NOMO-1 treated with dmso at 0.1 percent for 144 hours (cell line): ENCODE measurements around the gene CNTN4.

ENCODE experiments used
- DNase-seq: peaks from one replicate; lab custom pipeline; 2025; ENCODE audit not compliant: unreplicated experiment; lab: John Stamatoyannopoulos, UW

Gene CNTN4

DNA sequence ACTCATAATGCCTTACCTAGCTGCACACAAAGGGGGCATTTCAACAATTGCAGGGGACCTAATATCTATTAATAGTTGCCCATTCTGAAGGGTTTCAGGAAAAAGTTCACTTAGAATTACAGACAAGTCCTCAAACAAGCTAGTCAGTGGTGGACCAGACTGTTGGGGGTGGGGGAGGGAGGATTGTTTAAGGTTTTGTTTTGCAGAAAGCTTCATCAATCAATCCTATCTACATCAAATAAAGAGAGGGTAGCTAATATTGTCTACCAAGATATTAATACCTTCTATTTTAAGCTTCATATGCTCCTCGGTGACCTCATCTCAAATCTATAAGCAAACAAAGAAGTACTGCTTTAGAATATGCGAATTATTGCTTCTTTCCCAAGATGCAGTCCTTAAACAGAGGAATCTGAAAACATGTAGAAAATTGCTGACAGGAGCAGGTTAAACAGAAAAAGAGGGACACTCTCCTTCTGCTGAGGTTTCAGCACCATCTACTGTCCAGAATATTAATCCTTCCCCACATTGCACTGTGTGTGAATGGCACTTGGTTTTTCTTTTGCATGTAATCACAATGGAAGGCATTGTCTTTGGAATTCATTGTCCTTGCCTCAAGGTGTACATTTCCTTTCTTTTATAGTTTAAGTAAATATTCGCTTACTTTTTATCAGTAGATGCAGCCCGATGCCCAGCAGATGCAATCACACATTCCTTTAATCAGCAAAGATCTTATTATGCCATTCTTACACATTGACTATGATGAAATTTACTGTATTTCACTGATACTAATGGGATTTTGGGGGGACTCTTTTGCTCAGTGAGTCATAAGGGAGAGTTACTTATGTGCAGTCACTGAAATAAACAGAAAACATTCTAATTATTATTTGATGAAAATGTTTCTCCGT, 916.8 kb downstream of the CNTN4 start:
- DNase-seq, result no peak

DNA sequence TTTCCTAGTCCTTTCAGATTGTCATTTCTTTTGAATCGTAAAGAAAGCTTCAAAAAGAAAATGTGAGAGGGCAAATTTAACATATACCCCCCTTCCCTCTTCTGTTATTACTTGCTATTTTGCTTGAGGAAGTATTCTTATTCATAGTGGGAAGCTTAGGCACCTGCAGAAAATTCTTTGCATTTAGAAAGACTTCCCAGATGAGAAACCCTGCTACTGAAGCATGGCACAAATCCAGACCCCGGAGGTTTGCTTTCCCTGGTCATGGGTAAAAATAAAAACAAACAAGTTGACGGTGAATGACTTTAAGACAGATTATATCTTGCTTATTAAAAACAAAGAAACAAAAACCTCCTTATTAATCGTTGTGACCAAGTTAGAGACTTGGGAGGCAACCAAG, 917.6 kb downstream of the CNTN4 start:
- DNase-seq, result no peak

DNA sequence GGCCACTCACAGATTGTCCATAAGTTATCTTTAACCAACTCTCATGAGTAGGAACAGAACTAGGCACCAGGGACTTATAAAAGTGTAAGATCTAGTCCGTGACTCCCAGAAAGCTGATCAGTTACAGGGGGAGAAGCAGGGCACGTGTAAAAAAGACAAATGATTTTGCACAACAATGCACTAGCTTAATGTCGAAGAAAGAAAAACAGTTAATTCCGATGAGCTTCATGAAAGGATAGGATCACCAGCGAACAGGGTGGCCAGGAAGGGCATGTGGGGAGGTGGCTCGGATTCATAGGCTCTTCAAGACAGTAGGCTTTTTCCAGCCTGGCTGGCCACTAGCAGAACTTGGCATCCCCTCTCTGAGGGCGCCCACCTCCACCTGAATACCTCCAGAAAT, 921.5 kb downstream of the CNTN4 start:
- no peak for DNase-seq

DNA sequence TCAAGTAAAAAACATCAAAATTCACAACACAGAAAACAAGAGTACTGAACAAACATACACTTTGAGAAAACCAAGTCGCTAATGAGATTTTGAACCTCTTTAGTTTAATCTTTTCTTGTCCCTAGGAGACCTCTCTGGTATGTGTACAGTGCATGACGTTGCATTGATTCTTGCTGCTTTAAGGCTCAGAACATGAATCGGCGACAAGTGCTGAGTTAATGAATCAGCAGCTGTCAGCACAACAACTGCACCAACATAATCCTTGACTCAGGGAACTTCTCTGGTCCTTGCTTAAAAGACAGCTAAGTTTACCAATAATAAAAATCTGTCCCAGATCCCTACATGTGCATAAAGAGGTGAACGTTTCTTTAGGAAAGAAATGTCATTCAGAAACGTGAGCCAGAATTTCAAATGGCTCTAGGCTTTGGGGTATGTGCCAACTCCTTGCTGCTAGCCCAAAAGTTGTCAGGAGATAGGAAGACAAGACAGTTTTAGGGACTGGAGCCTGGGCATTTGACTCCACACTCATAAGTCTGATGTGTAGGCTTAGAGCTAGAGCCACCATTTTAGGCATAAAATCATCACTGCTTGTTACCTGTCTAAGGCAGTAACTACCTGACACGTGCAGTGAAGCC, 924.6 kb downstream of the CNTN4 start:
- no peak for DNase-seq

DNA sequence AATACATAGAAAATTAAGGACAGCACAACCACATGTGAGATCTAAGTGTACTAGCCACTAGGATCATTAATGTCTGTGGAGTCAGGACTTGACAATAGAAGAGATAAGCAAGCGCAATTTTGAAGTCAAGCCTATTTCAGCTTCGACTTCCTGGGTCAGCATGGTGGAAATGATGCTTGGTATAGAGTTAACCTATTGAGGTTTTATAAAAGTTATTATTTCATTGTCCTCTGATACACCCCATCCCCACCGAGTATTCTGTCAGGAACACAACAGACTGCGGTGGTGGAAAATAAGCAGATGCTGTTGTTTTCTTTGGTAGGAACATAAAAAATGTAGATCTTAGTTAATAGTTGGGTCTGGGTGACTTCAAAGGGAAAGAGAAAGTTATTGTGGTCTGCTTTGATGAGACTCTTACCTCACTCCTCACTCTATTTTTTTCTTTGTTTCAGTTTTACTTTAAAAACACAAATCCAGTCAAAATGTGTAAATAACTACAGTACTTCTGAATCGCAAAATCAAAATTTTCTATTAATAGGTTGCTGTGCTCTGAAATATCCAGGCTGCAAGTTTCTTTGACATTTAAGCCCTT, 929.4 kb downstream of the CNTN4 start:
- no peak for DNase-seq

DNA sequence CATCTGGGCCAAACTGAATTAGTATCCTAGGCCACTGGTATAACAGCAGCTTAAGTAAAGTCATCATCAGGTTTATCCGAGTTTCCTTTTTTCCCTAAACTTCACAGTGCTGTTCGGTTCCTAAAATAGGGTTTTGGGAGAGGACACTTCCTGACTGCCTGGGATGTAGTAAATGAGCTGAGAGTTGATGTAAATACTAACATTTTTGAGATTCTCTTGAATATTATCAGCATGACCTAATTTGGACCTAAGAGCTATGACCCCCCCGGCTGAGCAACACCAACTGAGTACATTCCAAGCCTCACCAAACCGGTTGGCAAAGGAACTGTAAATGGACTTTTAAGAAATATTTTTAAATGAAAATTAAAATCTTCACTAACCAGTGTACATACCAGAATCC, 932.7 kb downstream of the CNTN4 start:
- DNase-seq, result no peak

DNA sequence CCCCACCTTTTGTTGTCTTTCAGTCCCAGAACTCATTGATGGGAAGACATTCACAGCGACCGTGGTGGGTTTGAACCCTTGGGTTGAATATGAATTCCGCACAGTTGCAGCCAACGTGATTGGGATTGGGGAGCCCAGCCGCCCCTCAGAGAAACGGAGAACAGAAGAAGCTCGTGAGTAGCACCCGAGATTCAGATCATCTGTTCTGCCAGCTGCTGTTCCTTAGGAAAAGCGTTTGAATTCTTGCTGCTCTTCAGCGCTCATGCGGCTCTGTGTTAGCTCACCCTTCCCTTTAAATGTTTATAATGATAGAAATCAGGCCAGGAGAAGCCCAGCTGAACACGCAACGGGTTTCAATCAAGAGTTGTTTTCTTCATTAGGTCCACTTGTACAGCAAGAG, 938.5 kb downstream of the CNTN4 start:
- no peak for DNase-seq

DNA sequence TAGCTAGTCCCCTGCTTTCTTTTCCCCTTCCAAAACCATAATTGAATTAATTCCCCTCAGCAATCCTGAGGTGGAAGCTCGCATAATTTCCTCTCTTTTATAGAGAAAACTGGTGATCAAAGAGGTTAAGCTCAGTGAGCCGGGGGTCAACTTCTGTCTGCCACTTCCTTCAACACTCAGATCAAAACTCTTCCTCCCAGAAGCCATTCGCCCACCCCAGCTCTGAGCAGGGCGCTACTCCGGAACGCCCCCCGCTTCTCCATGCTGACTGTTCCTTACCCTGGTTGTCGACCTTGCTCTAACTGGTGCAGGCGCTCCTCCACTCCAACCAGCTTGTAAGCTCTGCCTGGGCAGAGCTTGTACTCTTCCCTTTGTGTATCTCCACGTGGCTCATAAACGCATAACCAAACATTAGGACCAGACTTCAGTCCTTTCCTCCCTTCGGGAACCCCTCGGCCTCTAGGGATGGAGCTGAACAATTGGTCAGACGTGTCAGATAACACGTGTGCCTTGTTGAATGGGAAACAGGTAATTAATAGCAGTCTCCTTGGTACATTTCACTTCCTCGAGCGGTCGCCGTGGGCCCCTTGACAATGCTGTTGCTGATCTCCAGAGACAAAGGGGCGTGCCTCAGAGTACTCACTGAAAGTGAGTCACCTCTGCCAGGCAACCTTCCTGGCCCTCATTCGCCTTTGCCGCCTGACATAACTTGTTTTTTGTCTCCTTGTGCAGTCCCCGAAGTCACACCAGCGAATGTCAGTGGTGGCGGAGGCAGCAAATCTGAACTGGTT, 939.7 kb downstream of the CNTN4 start:
- DNase-seq, result no peak

DNA sequence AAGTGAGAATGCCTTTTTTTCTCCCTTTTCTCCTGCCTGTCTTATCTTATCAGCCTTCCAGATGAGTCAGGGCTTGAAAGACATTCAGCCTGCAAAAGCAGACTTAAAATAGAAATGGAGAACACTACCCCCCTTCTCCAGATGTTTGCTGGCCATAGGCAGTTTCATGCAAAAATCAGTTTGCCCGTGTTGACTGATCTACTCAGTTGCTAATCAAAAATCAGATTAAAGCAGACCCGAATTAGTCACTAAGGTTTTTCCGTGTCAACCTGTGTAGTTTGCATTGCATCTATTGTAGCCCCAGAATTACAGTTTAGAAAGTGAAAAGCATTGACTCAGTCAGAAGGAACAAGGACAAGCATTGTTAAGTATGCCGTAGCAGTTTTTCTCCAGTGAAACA, 955.3 kb downstream of the CNTN4 start:
- no peak for DNase-seq

DNA sequence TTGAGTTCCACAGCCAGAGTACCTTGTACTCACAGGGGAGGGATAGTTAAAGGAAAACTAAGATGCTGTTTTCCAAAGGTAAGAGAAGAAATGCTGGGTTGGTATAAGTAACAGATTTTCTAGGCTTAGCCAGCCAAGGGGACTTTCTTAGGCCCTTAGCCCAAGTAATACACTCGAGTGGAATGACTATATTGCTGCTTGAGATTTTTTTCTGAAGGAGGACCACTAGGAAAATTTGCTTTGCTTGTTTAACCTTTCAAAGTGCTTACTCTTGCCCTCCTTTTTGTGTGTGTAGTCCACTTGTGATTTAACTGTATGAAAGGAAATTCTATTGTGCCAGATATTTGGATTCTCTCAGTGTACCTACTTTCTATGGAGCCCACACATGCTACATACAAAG, 961.0 kb downstream of the CNTN4 start:
- DNase-seq, result no peak

DNA sequence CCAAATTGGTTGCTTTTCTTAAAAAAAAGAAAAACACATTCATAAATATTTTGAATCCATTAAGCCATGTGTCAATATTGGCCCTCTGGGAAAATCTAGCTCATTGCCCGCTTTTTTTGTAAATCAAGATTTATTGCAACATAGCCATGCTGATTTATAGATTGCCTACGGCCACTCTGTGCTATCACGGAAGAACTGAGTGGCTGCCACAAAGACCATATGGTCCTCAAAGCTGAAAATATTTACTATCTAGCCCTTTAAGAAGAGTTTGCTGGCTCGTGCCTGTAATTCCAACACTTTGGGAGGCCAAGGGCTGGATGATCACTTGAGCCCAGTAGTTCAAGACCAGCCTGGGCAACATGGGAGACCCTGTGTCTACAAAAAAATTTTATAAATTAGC, 965.6 kb downstream of the CNTN4 start:
- DNase-seq, result no peak

DNA sequence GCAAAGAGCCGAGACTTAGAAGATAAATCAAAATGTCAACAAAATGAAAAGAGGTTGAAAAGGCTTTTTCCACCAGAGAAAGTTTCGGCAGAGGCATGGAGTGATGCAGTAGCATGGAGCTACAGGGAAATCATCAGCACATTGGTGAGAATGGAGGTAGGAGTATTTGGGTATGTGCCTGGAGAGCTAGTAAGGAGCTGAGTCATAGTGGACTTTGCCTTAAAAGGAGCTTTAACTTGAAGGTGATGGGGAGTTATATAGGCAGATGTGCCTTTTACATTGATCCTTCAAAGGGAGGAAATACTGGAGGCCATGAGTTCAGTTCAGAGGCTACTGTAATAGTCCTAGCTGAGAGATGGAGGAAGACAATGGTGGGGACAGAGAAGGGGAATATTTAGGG, 967.2 kb downstream of the CNTN4 start:
- DNase-seq, result no peak

DNA sequence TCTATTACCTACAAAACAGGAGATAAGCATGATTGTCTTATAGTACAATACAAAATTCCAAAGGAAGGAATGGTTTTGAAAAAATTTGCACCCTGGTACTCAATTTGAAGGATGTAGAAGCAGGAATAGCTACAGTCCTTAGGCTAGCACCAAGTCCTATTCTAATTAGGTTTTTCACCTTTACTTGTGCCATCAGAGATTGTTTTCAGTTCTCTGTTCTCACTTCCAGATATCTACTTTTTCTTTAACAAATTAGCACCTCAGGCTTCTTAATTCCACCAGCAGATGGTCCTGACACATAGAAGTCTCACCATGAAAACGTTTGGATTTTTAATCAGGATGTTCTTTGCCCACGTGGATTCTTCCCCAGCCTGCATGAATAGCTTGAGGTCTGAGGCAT, 967.7 kb downstream of the CNTN4 start:
- no peak for DNase-seq

DNA sequence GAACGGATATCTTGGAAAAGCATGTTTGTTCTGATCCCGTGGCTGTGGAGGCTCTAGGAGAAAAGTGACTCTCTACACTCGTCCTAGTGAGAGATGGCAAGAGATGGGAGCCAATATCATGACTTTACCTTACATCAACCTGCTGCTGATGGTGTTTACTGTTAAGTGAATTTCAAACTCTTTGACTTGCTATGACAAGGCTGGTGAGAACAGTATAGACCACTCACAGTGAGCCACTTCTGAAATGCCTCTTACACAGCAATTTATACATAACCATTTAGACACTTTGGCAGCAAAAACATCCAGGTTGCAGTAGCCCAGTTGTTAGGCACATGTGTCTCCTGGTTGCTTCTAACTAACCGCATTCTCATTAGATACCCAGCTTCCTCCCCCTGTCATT, 968.2 kb downstream of the CNTN4 start:
- DNase-seq, result no peak

DNA sequence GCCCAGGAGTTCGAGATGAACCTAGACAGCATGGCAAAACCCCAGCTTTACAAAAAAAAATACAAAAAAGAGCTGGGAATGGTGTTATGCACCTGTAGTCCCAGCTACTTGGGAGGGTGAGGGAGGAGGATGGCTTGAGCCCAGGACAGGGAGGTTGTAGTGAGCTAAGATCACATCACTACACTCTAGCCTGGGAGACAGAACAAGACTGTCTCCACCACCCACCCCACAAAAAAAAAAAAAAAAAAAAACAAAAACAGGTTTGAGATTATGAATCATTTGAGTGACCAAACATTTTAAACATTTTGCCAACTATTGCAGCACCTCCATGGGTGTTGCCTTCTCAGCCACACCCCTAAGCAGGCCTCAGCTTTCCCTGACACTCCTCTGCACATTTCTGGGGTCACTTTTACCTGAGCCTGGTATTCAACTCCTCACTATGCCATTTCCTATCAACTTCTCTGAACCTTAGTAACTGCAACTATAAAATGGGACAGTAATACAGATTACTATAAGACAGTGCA, 969.8 kb downstream of the CNTN4 start:
- DNase-seq, result no peak

DNA sequence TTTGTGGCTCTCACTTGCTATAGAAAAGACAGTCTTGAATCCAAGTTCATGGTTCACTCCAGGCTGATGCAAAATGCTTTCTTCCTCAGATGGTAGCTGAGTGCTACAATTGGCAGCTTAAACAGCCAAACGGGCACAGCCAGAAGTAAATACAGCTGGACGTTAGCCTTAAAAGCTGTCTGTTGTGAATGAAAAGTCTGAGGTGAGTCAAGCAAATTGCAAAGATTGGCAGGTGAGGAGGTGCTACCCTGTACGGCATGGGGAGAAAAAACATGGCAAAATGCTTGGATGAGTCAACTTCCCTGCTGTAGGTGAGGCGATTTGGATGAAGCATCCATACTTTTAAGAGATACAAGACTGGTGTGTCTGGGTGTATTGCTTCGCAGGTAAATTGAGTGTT, 971.1 kb downstream of the CNTN4 start:
- DNase-seq, result no peak

DNA sequence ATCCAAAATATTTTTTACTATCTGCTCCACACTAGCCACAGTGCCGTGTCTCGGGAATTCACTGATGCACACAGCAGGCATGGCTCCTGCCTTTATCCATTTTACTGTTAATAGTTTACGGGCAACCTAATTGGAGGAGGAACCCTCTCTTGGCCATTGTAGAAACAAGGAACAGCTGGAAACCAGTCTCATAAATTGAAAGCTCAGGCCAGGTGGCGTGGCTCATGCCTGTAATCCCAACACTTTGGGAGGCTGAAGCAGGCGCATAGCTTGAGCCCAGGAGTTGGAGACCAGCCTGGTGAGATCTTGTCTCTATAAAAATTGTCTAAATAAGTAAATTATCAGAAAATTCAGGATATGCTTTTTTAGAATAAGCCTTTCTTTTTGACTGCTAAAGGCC, 972.5 kb downstream of the CNTN4 start:
- no peak for DNase-seq

DNA sequence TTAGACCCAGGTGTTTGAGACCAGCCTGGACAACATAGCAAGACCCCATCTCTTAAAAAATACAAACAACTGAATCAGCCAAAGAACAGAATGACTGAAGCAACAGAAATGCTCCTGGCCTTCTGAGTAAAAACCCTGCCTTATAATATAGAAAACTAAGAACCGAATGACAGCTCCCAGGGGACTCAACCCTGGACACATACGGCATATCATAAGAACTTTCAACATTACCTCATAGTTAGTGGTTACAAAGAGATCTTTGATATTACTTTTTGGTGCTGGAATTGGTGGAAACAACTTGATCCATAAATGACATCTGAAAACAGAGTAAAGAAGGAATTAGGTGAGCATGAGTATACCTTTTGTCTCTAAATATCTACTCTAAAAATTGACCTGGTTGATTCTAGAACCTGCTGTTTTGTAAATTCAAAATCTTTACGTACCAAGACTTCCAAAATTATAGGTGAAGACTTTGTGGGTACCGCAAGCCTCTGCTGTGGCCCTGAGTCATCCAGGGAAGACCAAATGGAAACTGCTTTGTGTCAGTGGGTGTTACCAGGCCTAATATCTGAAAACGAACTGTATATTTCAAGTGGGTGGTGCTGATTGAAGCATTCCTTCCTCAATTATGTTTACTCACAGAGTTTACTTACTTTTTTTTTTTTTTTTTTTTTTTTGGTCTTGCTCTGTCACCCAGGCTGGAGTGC, 976.0 kb downstream of the CNTN4 start:
- DNase-seq, result no peak

DNA sequence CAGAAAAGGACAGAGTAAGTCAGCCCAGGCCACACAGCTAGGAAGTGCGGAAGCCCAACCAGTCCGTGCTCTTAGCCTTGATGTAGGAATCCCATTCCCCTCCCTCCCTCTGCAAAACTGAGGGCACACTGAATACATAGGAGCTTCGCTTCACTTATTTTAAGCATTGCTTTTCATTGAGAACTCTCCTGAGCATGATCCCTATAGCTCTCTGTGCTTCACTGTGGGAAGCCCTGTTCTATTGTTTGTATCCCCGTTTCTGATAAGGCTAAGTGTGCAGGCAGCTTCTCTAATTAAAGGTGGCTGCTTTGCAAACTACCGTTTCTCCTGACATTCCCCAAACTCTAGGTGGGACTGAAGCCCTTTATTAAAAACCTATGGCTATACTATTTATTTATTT, 981.6 kb downstream of the CNTN4 start:
- DNase-seq, result no peak

DNA sequence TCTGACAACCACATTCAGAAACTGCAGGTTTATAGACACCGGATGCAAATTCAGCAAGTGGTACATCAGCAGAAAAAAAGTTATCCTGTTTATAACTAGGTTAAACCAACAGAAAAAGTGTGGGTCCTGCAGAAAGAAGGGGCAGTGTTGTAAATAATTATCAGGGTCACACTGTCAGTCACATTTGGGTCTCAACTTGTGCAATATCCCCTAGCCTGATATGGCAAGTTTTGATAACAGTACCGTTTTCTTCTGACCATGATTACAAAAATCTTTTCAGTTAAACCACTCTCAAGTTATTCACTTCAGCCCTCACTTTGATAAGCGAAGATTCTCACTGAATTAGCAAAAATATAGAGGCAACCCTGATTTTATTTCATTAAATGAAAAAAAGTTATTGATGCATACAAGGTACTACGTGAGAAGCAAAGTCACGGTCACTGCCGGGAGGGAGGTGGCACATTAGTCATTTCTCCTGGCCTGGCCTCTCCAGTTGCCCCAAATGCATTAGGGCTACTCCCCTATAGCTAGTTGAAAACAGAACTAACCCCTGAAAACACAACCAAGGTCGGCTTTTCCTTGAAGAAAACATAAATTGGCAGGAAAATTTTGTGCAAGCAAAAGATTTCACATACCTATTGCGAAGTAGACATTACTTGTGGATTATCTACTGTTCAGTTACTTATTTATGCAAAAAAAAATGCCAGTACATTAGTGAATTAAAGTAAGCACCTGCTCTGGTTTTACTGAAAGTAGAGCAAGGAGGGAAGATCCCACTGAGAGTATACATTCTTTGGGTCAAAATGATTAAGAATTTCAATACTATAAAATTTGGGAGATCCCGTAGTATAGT, 982.9 kb downstream of the CNTN4 start:
- no peak for DNase-seq
